OCI-LY3 (cell line): ENCODE data around the gene AFDN.

Experiments used
- CTCF ChIP-seq: fragments of 200-600, 300-600 bp; sonication (generic); IDR thresholded peaks from 2 replicates; pipeline ENCODE4 v1.5.1; 2014; ENCODE audit warnings: antibody characterized with exemption, low read length, low read depth
- EZH2phosphoT487 ChIP-seq: fragments of 200-600 bp; shearing (Covaris generic); IDR thresholded peaks from 2 replicates; pipeline ENCODE4 v1.6.1; 2018; ENCODE audit warnings: antibody characterized with exemption, mixed run types, low read depth

- no peak for TF ChIP-seq CTCF
- TF ChIP-seq EZH2phosphoT487, result no peak
These were observed 13.4 kb downstream of the AFDN start for GRCh38 chr6:167840160-167840525.
